Measurements from ENCODE around the gene NFATC2IP. TPM values are rescaled to one million over a fixed set of nuclear protein-coding genes. Genes with fewer than 3 reads are reported as not detected.

Gene NFATC2IP
- polyA plus RNA-seq, 1 donor (not counting 4 experiments of a cell fraction or from before 2014, with no cell fraction given): 56.5 TPM

GRCh38 chr16:28984619-28985135 is 33.9 kb downstream of the NFATC2IP start, which contains the start of gene LAT:
TSS of gene LAT (plus strand) at chr16:28985052. CDS start at chr16:28985418, 366 bp downstream.
- FAIRE-seq (no peak), DNase-seq (ENCODE audit: low read depth, low spot score) (no peak)
- Histone ChIP-seq H3K36me3 (ENCODE audit: control insufficient read depth in 2 of 2, extremely low read depth in 1 of 2, insufficient read depth in 2 of 2, low read length in 2 of 2) (peaks cover 17 to 28% of the 10 kb centered on the region in 2 experiments), H3K4me2 (ENCODE audit: control insufficient read depth, extremely low read depth, insufficient read depth, low read depth, low read length) (no peak within 1 kb of the TSS), H3K9me1 (ENCODE audit: control insufficient read depth, extremely low read depth, insufficient read depth, low read length) (no peaks in the 10 kb centered on the region), H3K9me3 (ENCODE audit: control insufficient read depth, low read depth, low read length) (peaks cover 1% of the 10 kb centered on the region), H3K27ac (ENCODE audit: control insufficient read depth, insufficient read depth, low read length) (no peak within 1 kb of the TSS), H2AFZ (ENCODE audit: control insufficient read depth, low read length) (no peak within 1 kb of the TSS), H3K4me3 (ENCODE audit: control insufficient read depth in 2 of 3, extremely low read depth in 1 of 3, insufficient read depth in 2 of 3, low read depth in 1 of 3, low read length in 3 of 3) (no peak within 1 kb of the TSS), H3K9ac (ENCODE audit: control insufficient read depth, extremely low read depth, insufficient read depth, low read length) (no peak within 1 kb of the TSS), H3K79me2 (ENCODE audit: control insufficient read depth, insufficient read depth, low read length) (no peaks in the 10 kb centered on the region), H3K27me3 (ENCODE audit: control insufficient read depth, extremely low read depth, insufficient read depth, low read length) (no peaks in the 10 kb centered on the region), H4K20me1 (ENCODE audit: control insufficient read depth, extremely low read depth, insufficient read depth, low read length) (no peaks in the 10 kb centered on the region), H3K4me1 (ENCODE audit: control insufficient read depth, extremely low read depth, insufficient read depth, low read length) (no peaks in the 10 kb centered on the region)
- dilution Hi-C loops (cut with MboI; ENCODE audit: extremely low pct_ligation_motif_present, low sequenced_read_pairs): no loop called here
- no peak for TF ChIP-seq EZH2 (IDR thresholded peaks at IDR 0.05; ENCODE audit: low read length)
- TF ChIP-seq CTCF (optimal IDR thresholded peaks at IDR 0.05 in 1 of 3, IDR thresholded peaks at IDR 0.05 in 1 of 3, conservative IDR thresholded peaks at IDR 0.05 in 1 of 3; ENCODE audit: extremely low read depth in 1 of 3, insufficient read depth in 2 of 3, low read length in 3 of 3): no peak

- dilution Hi-C loops (cut with MboI; ENCODE audit: extremely low pct_ligation_motif_present, low sequenced_read_pairs): no loop called here
Observed at GRCh38 chr16:28985211-28986041, 34.7 kb downstream of the NFATC2IP start.

More at GRCh38 chr16:28985211-28986041, 34.7 kb downstream of the NFATC2IP start:
- no peak for DNase-seq (ENCODE audit: low read depth, low spot score)
- Histone ChIP-seq H3K27ac (ENCODE audit: control insufficient read depth, insufficient read depth, low read length) (no peak overlapping the region), H3K9ac (ENCODE audit: control insufficient read depth, extremely low read depth, insufficient read depth, low read length) (no peak overlapping the region), H3K36me3 (ENCODE audit: control insufficient read depth in 2 of 2, extremely low read depth in 1 of 2, insufficient read depth in 2 of 2, low read length in 2 of 2) (peaks cover 17 to 30% of the 10 kb centered on the region in 2 experiments), H4K20me1 (ENCODE audit: control insufficient read depth, extremely low read depth, insufficient read depth, low read length) (no peaks in the 10 kb centered on the region), H3K9me3 (ENCODE audit: control insufficient read depth, low read depth, low read length) (peaks cover 1% of the 10 kb centered on the region), H3K79me2 (ENCODE audit: control insufficient read depth, insufficient read depth, low read length) (no peaks in the 10 kb centered on the region), H3K27me3 (ENCODE audit: control insufficient read depth, extremely low read depth, insufficient read depth, low read length) (no peaks in the 10 kb centered on the region), H2AFZ (ENCODE audit: control insufficient read depth, low read length) (no peak overlapping the region), H3K4me2 (ENCODE audit: control insufficient read depth, extremely low read depth, insufficient read depth, low read depth, low read length) (no peak overlapping the region), H3K4me1 (ENCODE audit: control insufficient read depth, extremely low read depth, insufficient read depth, low read length) (no peaks in the 10 kb centered on the region), H3K9me1 (ENCODE audit: control insufficient read depth, extremely low read depth, insufficient read depth, low read length) (no peaks in the 10 kb centered on the region), H3K4me3 (ENCODE audit: control insufficient read depth in 2 of 3, extremely low read depth in 1 of 3, insufficient read depth in 2 of 3, low read depth in 1 of 3, low read length in 3 of 3) (no peak overlapping the region)
- no peak for FAIRE-seq
- TF ChIP-seq CTCF (optimal IDR thresholded peaks at IDR 0.05 in 1 of 3, IDR thresholded peaks at IDR 0.05 in 1 of 3, conservative IDR thresholded peaks at IDR 0.05 in 1 of 3; ENCODE audit: extremely low read depth in 1 of 3, insufficient read depth in 2 of 3, low read length in 3 of 3) (no peak), EZH2 (IDR thresholded peaks at IDR 0.05; ENCODE audit: low read length) (no peak)
